Measurements from ENCODE around the gene IL17RC.
"Not testable (repeated sequence)": the region's sequence is repeated elsewhere in the genome, so short reads cannot be mapped to it uniquely, and the experiment has no call there.

The IL17RC gene

GRCh38 chr3:9916734-9917680, at the start of gene IL17RC:
Gene IL17RC (plus strand): TSS chr3:9917098. CDS start chr3:9917316, 218 bp downstream.
- no peak for DNase-seq (ENCODE audit: low read depth in 2 of 2)

DNA sequence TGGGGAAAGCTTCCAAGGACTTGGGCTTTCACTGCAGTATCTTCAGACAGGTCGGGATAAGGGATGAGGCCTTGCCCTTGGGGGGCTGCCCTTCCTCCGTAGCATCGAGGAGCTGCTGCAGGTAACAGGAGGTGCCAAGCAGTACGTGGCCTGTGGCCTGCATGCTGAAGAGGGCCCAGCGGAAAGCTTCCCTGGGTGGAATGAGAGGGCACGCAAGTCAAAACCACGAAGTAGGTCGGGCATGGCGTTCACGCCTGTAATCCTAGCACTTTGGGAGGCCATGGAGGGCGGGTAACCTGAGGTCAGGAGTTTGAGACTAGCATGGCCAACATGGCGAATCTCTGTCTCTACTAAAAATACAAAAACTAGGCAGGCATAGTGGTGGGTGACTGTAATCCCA, 49.8 kb upstream of the IL17RC start:
- no peak for DNase-seq (ENCODE audit: low read depth in 2 of 2)

DNA sequence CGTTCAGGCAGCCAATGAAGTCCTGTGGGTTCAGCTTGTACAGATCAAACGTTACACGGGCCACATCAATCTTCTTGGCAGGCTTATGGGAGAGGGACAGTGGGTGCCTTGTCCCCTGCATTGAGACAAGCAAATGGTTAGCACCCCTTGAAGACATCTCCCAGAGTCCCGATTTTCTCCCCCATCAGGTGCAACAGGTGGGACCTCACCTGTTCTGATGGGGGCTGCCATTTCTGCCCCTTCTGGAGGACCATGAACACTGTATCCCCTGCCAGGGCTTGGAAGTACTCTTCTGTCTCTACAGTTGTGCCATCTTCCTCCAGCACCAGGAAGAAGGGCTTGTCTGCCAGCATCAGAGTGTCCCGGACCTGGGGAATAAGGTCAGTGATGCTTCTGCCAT, 46.9 kb upstream of the IL17RC start:
- no peak for DNase-seq (ENCODE audit: low read depth in 2 of 2)

DNA sequence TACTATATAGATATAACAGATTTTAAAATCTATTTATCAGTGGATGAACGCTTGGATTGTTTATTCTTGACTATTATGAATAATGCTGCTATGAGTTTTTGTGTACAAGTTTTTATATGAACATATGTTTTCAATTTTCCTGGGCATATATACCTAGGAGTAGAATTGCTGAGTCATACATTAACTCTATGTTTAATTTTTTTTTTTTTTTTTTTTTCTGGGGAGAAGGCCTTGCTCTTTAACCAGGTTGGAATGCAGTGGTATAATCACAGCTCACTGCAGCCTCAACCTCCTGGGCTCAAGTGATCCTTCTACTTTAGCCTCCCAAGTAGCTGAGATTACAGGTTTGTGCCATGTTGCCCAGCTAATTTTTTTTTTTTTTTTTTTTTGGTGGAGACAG, 45.9 kb upstream of the IL17RC start:
- no peak for DNase-seq (ENCODE audit: low read depth in 2 of 2)

- not testable (repeated sequence) for DNase-seq (ENCODE audit: low read depth in 2 of 2)
Measured at GRCh38 chr3:9872067-9872466, 44.8 kb upstream of the IL17RC start.

DNA sequence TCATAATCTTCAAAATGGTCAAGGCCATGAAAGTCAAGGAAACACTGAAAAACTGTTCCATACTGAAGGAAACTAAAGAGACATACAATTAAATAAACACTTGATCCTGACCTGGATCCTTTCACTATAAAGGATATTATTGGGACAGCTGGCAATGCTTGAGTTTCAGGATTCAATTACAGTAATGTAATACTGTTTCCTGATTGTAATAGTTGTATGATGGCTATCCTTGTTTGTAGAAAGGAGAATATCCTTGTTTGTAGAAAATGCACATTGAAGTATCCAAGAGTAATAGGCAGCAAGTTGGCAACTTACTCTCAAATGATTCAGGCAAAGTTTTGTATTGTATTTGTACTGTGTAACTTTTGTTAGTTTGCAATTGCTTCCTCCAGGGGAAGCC, 41.5 kb upstream of the IL17RC start:
- no peak for DNase-seq (ENCODE audit: low read depth in 2 of 2)

DNA sequence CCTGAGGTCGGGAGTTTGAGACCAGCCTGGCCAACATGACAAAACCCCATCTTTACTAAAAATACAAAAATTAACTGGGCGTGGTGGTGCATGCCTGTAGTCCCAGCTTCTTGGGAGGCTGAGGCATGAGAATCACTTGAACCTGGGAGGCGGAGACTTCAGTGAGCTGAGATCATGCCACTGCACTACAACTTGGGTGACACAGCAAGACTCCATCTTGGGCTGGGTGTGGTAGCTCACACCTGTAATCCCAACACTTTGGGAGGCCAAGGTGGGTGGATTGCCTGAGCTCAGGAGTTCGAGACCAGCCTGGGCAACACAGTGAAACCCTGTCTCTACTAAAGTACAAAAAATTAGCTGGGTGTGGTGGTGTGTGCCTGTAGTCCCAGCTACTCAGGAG, 40.6 kb upstream of the IL17RC start:
- DNase-seq (ENCODE audit: low read depth in 2 of 2) = not testable (repeated sequence)

DNA sequence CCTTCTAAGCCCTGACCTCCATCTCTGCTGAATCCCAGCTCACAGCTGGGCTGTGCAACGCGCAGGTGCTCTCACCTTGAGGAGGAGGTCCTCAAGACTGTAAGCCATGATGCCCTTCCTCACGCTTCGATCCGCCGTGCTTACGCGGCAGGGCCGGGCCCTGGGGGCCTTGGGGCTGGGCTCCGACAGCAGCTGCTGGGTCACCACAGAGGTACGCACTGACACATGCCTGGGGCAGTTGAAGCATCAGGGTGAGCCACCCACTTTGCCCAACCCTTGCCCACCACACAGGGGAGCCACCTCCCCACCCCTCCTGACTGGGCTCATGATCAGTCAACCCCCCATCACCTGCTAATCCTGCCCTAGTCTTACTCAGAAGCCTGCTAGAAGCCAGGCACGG, 39.9 kb upstream of the IL17RC start:
- DNase-seq (ENCODE audit: low read depth in 2 of 2) = no peak

- DNase-seq (ENCODE audit: low read depth in 2 of 2) = no peak
Measured at GRCh38 chr3:9878700-9879099, 38.2 kb upstream of the IL17RC start.

GRCh38 chr3:9879830-9880549, 36.9 kb upstream of the IL17RC start, which contains the start of gene CIDEC:
Gene CIDEC (minus strand): TSS chr3:9880253. CDS start chr3:9878486, 1,767 bp downstream.
- no peak for DNase-seq (ENCODE audit: low read depth in 2 of 2)

DNA sequence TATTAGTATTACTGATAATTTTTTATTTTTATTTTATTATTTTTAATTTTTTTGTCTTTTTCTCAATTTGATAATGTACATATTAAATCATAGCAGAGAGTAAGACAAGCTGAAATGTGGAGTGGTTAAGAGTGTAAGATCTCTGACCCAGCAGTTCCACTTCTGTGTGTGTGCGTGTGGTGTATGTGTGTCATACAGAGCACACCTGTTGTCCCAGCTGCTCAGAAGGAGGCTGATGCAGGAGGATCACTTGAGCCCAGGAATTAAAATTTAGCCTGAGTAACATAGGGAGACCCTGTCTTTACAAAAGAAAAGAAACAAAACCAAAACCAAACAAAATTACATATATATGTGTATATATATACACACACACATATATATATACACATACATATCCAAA, 35.5 kb upstream of the IL17RC start:
- no peak for DNase-seq (ENCODE audit: low read depth in 2 of 2)

GRCh38 chr3:9883706-9884554, 33.0 kb upstream of the IL17RC start:
- DNase-seq (ENCODE audit: low read depth in 2 of 2) = no peak

DNA sequence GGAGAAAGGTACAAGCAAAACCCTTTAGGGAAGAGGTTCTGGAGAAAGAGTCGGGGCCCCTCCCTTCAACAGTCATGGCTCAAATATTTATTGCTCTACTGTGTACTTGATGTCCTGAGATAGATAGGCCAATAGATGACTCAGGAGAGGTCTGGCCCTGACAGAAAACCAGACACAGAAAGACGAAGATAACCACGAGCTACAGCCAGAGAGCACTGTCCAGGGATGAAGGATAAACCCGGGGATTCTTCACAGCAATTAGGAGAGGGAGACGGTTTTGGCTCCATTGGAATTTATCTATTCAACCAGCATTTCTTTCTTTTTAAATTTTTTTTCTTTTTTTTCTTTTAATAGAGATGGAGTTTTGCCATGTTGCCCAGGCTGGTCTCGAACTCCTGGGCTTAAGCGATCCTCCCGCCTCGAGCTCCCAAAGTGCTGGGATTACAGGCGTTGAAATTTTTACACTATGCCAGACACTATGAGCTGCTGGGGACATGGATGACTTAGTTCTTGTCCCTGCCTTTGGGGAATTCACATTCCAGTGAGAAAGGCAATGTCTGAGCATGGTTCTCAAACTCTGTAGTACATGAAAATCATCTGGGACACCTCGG, 32.2 kb upstream of the IL17RC start:
- no peak for DNase-seq (ENCODE audit: low read depth in 2 of 2)

DNA sequence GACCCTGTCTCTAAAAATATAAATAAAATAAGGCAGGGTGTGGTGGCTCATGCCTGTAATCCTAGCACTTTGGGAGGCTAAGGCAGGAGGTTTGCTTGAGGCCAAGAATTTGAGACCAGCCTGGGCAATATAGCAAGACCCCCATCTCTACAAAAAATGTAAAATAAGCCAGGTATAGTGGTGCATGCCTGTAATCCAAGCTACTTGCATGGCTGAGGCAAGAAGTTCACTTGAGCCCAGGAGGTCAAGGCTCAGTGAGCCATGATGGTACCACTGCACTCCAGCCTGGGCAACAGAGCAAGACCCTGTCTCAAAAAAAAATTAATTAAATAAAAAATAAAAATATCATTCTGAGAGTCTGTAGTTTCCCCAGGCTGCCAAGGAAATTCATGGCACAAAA, 30.6 kb upstream of the IL17RC start:
- DNase-seq (ENCODE audit: low read depth in 2 of 2) = no peak

DNA sequence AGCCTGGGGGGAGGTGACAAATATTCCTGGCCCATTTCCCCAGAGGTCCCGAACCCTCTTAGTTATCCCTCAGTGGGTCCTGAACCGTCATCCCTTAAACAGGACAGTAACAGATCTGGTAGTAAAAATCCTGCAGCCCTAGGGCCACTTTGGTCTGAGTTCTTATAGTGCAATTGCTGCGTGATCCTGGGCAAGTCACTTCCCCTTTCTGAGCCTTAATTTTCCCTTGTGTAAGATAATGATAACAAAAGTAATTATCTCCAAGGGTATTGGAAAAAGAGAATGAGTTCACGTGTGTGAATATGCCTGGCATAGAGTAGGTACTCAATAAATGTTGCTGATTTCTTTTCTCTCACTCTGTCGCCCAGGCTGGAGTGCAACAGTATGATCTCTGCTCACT, 29.4 kb upstream of the IL17RC start:
- DNase-seq (ENCODE audit: low read depth in 2 of 2) = no peak

DNA sequence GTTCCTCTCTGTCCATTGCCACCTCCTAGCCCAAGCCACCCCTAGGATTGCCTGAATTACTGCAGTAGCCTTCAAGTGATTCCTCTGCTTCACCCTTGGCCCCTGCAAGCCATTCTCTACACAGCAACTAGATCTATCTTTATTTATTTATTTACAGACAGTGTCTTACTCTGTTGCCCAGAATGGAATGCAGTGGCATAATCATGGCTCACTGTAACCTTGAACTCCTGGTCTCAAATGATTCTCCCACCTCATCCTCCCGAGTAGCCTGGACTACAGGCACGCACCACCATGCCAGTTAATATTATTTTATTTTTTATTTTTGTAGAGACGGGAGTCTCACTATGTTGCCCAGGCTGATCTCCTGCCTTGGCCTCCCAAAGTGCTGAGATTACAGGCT, 28.4 kb upstream of the IL17RC start:
- no peak for DNase-seq (ENCODE audit: low read depth in 2 of 2)

- no peak for DNase-seq (ENCODE audit: low read depth in 2 of 2)
Measured at GRCh38 chr3:9889405-9889804, 27.5 kb upstream of the IL17RC start.

DNA sequence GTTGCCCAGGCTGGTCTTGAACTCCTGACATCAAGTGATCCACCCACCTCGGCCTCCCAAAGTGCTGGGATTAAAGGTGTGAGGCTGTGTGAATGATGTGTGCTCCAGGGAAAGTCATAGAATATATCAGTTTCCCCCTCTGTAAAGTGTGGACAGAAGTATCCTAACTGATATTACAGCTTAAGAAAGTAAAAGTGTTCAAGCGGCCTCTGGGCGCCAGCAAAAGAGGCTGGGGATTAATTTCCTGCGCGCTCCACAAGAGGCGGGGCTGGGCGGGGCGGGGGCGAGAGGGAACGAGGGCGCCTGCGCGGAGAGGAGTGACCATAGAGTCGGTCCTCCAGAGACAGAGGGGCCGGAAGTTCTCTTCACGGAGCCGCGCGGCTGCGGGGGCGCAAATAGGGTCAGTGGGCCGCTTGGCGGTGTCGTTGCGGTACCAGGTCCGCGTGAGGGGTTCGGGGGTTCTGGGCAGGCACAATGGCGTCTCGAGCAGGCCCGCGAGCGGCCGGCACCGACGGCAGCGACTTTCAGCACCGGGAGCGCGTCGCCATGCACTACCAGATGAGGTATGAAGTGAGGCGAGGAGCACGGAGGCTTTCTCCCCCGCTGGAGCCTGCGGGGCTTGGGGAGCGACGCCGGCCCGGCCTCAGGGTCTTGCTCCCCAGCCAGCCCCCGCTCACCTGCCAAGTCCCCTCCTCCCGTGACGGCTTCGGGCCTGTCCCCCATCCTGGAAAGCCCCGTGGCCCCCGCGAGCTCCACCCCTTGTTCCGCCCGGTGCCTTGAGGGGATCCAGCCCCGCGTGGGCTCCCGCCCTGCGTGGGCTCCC, 26.4 kb upstream of the IL17RC start, which contains the start of gene JAGN1:
Gene JAGN1 (plus strand): TSS at position 362 of the 823 bp plus-strand sequence. CDS start 113 bp downstream, at position 475.
- DNase-seq (ENCODE audit: low read depth in 2 of 2) = peak; percentile 84 to 87

- no peak for DNase-seq (ENCODE audit: low read depth in 2 of 2)
Measured at GRCh38 chr3:9891072-9891622, 25.8 kb upstream of the IL17RC start.

DNA sequence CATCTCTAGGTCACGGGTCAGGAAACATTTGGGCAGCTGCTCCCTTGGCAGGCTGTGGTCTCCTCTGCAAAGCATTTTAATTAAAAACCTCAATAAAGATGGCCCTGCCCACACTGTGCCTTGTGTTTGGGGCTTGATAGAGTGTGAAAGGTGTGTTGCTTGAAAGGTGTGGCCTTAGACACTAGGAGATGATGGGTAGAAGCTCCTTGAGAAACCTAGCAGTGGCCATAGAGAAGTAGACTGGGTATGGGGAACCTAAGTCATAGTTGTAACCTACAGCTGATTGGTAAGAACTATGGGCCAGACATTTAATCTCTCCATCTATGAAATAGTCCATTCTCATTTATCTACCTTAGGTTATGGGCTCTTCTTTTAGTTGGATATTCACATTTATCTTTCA, 23.2 kb upstream of the IL17RC start:
- no peak for DNase-seq (ENCODE audit: low read depth in 2 of 2)

All from activated CD8-positive, alpha-beta memory T cell treated with anti-CD3 and anti-CD28 coated beads for 4 hours (primary cell).